PC-3 (cell line): ENCODE measurements around the gene INA.

Source experiments
- CTCF ChIP-seq: fragments of 300-600 bp; sonication (generic); conservative IDR thresholded peaks from 2 replicates; pipeline ENCODE4 v1.5.1; 2017; ENCODE audit warnings: antibody characterized with exemption, low read depth, mild to moderate bottlenecking, low read length
- EZH2phosphoT487 ChIP-seq: fragments of 300-600 bp; sonication (generic); IDR thresholded peaks from 2 replicates; pipeline ENCODE4 v1.6.1; 2018; ENCODE audit warnings: mild to moderate bottlenecking, antibody characterized with exemption, low read length, borderline replicate concordance

GRCh38 chr10:103291588-103291987 is 14.7 kb downstream of the INA start:
- no peak for TF ChIP-seq CTCF
- no peak for TF ChIP-seq EZH2phosphoT487
